ENCODE results near the gene PIGZ. TPM values are rescaled to one million over a fixed set of nuclear protein-coding genes. Genes with fewer than 3 reads are reported as not detected.

The PIGZ gene
- total and polyA plus RNA-seq, 9 of the 15 experiments (the other 6 are each of a cell fraction or from before 2014, with no cell fraction given), result 0.15 to 1.8 (median 0.76) TPM

- Histone ChIP-seq H3K79me2 (ENCODE audit: control insufficient read depth, insufficient read depth, low read length) (peaks cover 12% of the 10 kb centered on the region; the same call in 2 of the 3 replicates), H3K4me3 (no peak overlapping the region), H2AFZ (ENCODE audit: low read depth, low read length) (peak overlapping the region; percentile 92), H3K9me1 (ENCODE audit: control insufficient read depth, insufficient read depth, low read length) (no peaks in the 10 kb centered on the region), H3K27ac (ENCODE audit: extremely low read depth, low read depth, low read length) (peak overlapping the region; percentile 34; the same call in 1 of the 3 replicates), H3K4me2 (ENCODE audit: insufficient read depth, low read length) (peak overlapping the region; percentile 77), H3K9ac (ENCODE audit: insufficient read depth in 1 of 2, low read depth in 2 of 2, low read length in 2 of 2) (peak overlapping the region; percentile 90 to 96; a peak in 3 of 4 replicates), H3K36me3 (ENCODE audit: control insufficient read depth, insufficient read depth, low read length) (peaks cover 8% of the 10 kb centered on the region; the same call in 1 of the 3 replicates), H4K20me1 (replicated peaks; ENCODE audit: control insufficient read depth, insufficient read depth, low read length) (no peaks in the 10 kb centered on the region), H3K9me3 (replicated peaks; ENCODE audit: control insufficient read depth, insufficient read depth, low read depth, low read length) (peaks cover 3% of the 10 kb centered on the region; the same call in 1 of the 2 replicates), H3K27me3 (ENCODE audit: control insufficient read depth in 2 of 2, insufficient read depth in 2 of 2, low read length in 2 of 2) (no peaks in the 10 kb centered on the region), H3K4me1 (replicated peaks in 1 of 2; ENCODE audit: control insufficient read depth in 2 of 2, insufficient read depth in 2 of 2, low read length in 2 of 2) (peaks cover 22 to 33% of the 10 kb centered on the region in 2 experiments; a peak in 4 of 5 replicates)
- DNase-seq (ENCODE audit: extremely low read depth in 1 of 4, low spot score in 3 of 4) (no peak), FAIRE-seq (no peak), ATAC-seq (no peak)
- no TSS peak for BruUV-seq (replicated peaks)
- intact Hi-C loops (cut with micrococcal nuclease) (loop anchor here (1.0 to 5.0 kb wide), 3 partner anchors 132 to 448 kb away; no protein-coding TSS in a partner anchor), in situ Hi-C loops (cut with MboI) (loop anchor here (10.0 kb wide), 2 partner anchors 214 to 366 kb away; no protein-coding TSS in a partner anchor)
- POLR2A ChIA-PET, result interaction anchor here (0.9 to 1.2 kb wide), 3 partner anchors 12 to 631 kb away, joined by 3 to 4 read pairs (median 3); no protein-coding TSS in a partner anchor
- CTCF ChIA-PET (ENCODE audit: low intra/inter-chr PET ratio), result interaction anchor here (0.6 to 2.7 kb wide), 6 partner anchors 29 to 446 kb away, joined by 4 to 10 read pairs (median 6); no protein-coding TSS in a partner anchor
- TF ChIP-seq SP1 (CRISPR knock-in tag; IDR thresholded peaks at IDR 0.05) (peak; percentile 39; the same call in 1 of the 2 replicates), ZFP36 (IDR thresholded peaks at IDR 0.05; ENCODE audit: low read depth, low read length, partially characterized antibody) (no peak)
- 87% methylated on average over 14 of the region's 15 CpGs for WGBS (ENCODE audit: insufficient coverage, low coverage, missing lambda C conversion rate)
Observed at GRCh38 chr3:196970547-196971093, 2.0 kb upstream of the PIGZ start.
